GM12874 (cell line): Measurements from ENCODE around the gene WNT4.
A peak's percentile ranks its signal among the peaks of the same experiment; 100 is the strongest.

ENCODE experiments used
- CTCF ChIP-seq: IDR thresholded peaks from 2 replicates; pipeline ENCODE4 v1.5.1; 2011; ENCODE audit warnings: low read depth, mild to moderate bottlenecking, control low read depth, low read length, moderate library complexity; ENCODE audit not compliant: insufficient read depth

The WNT4 gene

GRCh38 chr1:22143065-22144033 lies at the start of gene WNT4:
Gene WNT4, minus strand, starts transcription at chr1:22143097. Its CDS starts 175 bp downstream, at chr1:22142922.
- peak; percentile 40; the same call in 1 of the 2 replicates for TF ChIP-seq CTCF

GRCh38 chr1:22190731-22191130 lies 47.8 kb upstream of the WNT4 start:
- no peak for TF ChIP-seq CTCF

GRCh38 chr1:22190251-22190650 lies 47.4 kb upstream of the WNT4 start:
- no peak for TF ChIP-seq CTCF

- TF ChIP-seq CTCF, result no peak
Observed at GRCh38 chr1:22189619-22190018, 46.7 kb upstream of the WNT4 start.

- no peak for TF ChIP-seq CTCF
Observed at GRCh38 chr1:22188914-22189313, 46.0 kb upstream of the WNT4 start.

- TF ChIP-seq CTCF, result no peak
Observed at GRCh38 chr1:22188436-22188835, 45.5 kb upstream of the WNT4 start.

- TF ChIP-seq CTCF, result no peak
Observed at GRCh38 chr1:22186311-22186710, 43.4 kb upstream of the WNT4 start.
